H7 (cell line): Measurements from ENCODE around the gene ALG10. TPM values are rescaled to one million over a fixed set of nuclear protein-coding genes. Genes with fewer than 3 reads are reported as not detected.
"Not testable (repeated sequence)": the region's sequence is repeated elsewhere in the genome, so short reads cannot be mapped to it uniquely, and the experiment has no call there.

ENCODE experiments used
- DNase-seq: peaks from one replicate; pipeline ENCODE4 v3.0.0; 2012
- H3K27me3 ChIP-seq: 2 replicates; pipeline ENCODE4 v1.6.0; 2011; ENCODE audit warnings: mild to moderate bottlenecking, low read length; ENCODE audit not compliant: control insufficient read depth, insufficient read depth
- H3K36me3 ChIP-seq: replicated peaks from 2 replicates; pipeline ENCODE4 v1.5.1; 2011; ENCODE audit warnings: low read length; ENCODE audit not compliant: control insufficient read depth, insufficient read depth
- H3K4me3 ChIP-seq: 2 replicates; pipeline ENCODE4 v1.5.1; 2011; ENCODE audit warnings: low read depth, mild to moderate bottlenecking, control low read depth, low read length, moderate library complexity; ENCODE audit not compliant: insufficient read depth
- total RNA-seq: library from RNA; depleted of rRNA; stranded (reverse); fragments of >200 nt; shearing (Covaris generic); gene quantifications from 2 replicates; pipeline ENCODE4 v1.2.3, GENCODE V29; 2014

The ALG10 gene
- total RNA-seq, 1 experiment from 2014 or later, result 11.4 TPM

GRCh38 chr12:34047855-34048254 lies 25.6 kb downstream of the ALG10 start:
- DNase-seq, H3K36me3 ChIP-seq, H3K4me3 ChIP-seq, H3K27me3 ChIP-seq: not testable (repeated sequence)

- DNase-seq, result no peak
- Histone ChIP-seq H3K27me3 (no peaks in the 10 kb centered on the region), H3K4me3 (no peak overlapping the region), H3K36me3 (no peaks in the 10 kb centered on the region)
Observed at GRCh38 chr12:34048714-34049113, 26.4 kb downstream of the ALG10 start.

- Histone ChIP-seq H3K36me3 (no peaks in the 10 kb centered on the region), H3K4me3 (no peak overlapping the region), H3K27me3 (no peaks in the 10 kb centered on the region)
- DNase-seq, result no peak
Observed at GRCh38 chr12:34051486-34051885, 29.2 kb downstream of the ALG10 start.

GRCh38 chr12:34054938-34055337 lies 32.6 kb downstream of the ALG10 start:
- H3K4me3 ChIP-seq, result no peak overlapping the region
- no peaks in the 10 kb centered on the region for H3K27me3 ChIP-seq
- no peaks in the 10 kb centered on the region for H3K36me3 ChIP-seq
- DNase-seq, result no peak
